ENCODE measurements around the gene HPSE2.

Gene HPSE2

DNA sequence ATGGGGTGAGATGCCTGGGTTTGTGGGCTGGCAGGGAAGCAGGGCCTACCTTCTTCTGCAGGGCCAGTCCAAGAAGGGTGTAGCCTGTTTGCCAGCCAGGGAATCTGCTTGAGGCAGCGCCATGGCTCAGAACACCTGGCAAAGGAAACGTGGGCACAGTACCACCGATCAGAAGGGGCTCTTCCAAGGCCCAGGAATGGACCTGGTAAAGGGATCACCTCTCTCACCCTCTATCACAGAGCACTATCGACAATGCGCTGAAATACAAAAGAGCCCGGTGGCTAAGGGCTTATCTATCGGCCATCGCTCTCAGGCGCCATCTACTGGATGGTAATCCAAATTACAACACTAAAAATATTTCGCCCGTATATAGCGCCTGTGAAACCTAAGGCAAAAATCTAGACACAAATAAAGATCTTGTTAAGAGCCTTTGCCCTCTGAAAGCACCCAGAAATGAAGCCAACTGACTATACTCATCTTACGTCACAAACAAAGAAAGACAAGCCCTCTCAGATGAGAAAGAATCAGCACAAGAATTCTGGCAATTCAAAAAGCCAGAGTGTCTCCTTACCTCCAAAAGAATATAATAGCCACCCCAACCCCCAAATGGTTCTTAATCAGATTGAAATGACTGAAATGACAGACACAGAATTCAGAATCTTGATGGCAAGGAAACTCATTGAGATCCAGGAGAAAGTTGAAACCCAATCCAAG is 571.2 kb downstream of the HPSE2 start:
- TF ChIP-seq CREB1 (IDR thresholded peaks at IDR 0.05; ENCODE audit: low read depth) (no peak), CEBPB (IDR thresholded peaks at IDR 0.05) (no peak), EP300 (IDR thresholded peaks at IDR 0.05; ENCODE audit: borderline replicate concordance) (no peak), TAF1 (IDR thresholded peaks at IDR 0.05; ENCODE audit: low read depth) (no peak), RAD21 (IDR thresholded peaks at IDR 0.05; ENCODE audit: low read depth) (peak; percentile 77)
- TF ChIP-seq, protein P1, sequence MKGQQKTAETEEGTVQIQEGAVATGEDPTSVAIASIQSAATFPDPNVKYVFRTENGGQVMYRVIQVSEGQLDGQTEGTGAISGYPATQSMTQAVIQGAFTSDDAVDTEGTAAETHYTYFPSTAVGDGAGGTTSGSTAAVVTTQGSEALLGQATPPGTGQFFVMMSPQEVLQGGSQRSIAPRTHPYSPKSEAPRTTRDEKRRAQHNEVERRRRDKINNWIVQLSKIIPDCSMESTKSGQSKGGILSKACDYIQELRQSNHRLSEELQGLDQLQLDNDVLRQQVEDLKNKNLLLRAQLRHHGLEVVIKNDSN (IDR thresholded peaks at IDR 0.05) = no peak
- TF ChIP-seq, protein P2, sequence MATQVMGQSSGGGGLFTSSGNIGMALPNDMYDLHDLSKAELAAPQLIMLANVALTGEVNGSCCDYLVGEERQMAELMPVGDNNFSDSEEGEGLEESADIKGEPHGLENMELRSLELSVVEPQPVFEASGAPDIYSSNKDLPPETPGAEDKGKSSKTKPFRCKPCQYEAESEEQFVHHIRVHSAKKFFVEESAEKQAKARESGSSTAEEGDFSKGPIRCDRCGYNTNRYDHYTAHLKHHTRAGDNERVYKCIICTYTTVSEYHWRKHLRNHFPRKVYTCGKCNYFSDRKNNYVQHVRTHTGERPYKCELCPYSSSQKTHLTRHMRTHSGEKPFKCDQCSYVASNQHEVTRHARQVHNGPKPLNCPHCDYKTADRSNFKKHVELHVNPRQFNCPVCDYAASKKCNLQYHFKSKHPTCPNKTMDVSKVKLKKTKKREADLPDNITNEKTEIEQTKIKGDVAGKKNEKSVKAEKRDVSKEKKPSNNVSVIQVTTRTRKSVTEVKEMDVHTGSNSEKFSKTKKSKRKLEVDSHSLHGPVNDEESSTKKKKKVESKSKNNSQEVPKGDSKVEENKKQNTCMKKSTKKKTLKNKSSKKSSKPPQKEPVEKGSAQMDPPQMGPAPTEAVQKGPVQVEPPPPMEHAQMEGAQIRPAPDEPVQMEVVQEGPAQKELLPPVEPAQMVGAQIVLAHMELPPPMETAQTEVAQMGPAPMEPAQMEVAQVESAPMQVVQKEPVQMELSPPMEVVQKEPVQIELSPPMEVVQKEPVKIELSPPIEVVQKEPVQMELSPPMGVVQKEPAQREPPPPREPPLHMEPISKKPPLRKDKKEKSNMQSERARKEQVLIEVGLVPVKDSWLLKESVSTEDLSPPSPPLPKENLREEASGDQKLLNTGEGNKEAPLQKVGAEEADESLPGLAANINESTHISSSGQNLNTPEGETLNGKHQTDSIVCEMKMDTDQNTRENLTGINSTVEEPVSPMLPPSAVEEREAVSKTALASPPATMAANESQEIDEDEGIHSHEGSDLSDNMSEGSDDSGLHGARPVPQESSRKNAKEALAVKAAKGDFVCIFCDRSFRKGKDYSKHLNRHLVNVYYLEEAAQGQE (IDR thresholded peaks at IDR 0.05; ENCODE audit: low read depth) = no peak

DNA sequence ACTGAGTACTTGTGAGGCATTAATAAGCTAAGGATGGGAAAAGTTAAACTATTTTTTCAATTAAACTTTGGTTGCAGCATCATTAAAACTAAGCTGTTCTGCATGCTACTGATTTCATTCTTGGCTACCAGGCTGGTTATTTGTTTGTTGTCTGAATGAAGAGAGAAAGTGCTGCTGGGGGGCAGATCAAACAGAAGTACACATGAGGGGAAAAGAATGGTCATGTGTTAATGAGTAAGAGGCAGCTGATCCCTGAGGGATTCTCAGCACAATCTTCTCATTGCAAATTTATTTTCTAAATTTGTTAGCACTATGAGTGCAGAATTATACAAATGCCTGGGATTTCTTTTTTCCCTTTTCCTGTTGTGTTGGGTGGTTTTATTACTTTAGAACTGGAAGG is 575.7 kb downstream of the HPSE2 start:
- TF ChIP-seq CEBPB (IDR thresholded peaks at IDR 0.05) = no peak
- TF ChIP-seq RAD21 (IDR thresholded peaks at IDR 0.05; ENCODE audit: low read depth) = no peak
- no peak for TF ChIP-seq TCF12 (IDR thresholded peaks at IDR 0.05; ENCODE audit: low read depth)
- TF ChIP-seq NFIC (IDR thresholded peaks at IDR 0.05) = no peak
- TF ChIP-seq EGR1 (IDR thresholded peaks at IDR 0.05) = no peak
- no peak for TF ChIP-seq EP300 (IDR thresholded peaks at IDR 0.05; ENCODE audit: borderline replicate concordance)
- TF ChIP-seq, protein P1 (IDR thresholded peaks at IDR 0.05) = no peak
- TF ChIP-seq FOXM1 (IDR thresholded peaks at IDR 0.05; ENCODE audit: borderline replicate concordance, low read depth) = no peak
- TF ChIP-seq TEAD4 (IDR thresholded peaks at IDR 0.05) = no peak
- no peak for TF ChIP-seq ZBTB7A (IDR thresholded peaks at IDR 0.05; ENCODE audit: low read depth)

DNA sequence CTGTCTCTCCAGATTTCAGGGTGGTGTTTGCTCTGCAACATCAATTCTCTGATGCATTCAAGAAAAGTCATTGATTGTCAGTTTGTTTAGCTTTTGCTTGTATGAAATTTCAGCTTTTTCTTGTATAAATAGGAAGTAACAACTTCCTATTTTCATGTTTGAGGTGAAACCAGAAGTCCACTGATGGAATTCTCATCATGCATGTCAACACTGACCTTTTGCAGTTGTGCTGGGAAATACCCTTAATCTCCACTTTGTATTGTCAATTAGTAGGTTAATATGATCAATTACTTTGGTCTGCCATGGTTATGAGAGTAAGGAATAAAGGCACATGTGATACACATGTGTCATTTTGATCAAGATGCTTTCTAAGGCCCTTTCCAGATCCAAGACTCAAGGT is 580.2 kb downstream of the HPSE2 start:
- TF ChIP-seq TCF12 (IDR thresholded peaks at IDR 0.05; ENCODE audit: low read depth) = no peak
- no peak for TF ChIP-seq CREB1 (IDR thresholded peaks at IDR 0.05; ENCODE audit: low read depth)
- TF ChIP-seq NFIC (IDR thresholded peaks at IDR 0.05) = no peak
- no peak for TF ChIP-seq EP300 (IDR thresholded peaks at IDR 0.05; ENCODE audit: borderline replicate concordance)
- TF ChIP-seq EGR1 (IDR thresholded peaks at IDR 0.05) = no peak
- TF ChIP-seq, protein P1 (IDR thresholded peaks at IDR 0.05) = no peak
- TF ChIP-seq CEBPB (IDR thresholded peaks at IDR 0.05) = no peak
- no peak for TF ChIP-seq TAF1 (IDR thresholded peaks at IDR 0.05; ENCODE audit: low read depth)
- TF ChIP-seq, protein P2 (IDR thresholded peaks at IDR 0.05; ENCODE audit: low read depth) = no peak
- no peak for TF ChIP-seq FOXM1 (IDR thresholded peaks at IDR 0.05; ENCODE audit: borderline replicate concordance, low read depth)
- no peak for TF ChIP-seq RAD21 (IDR thresholded peaks at IDR 0.05; ENCODE audit: low read depth)
- no peak for TF ChIP-seq TEAD4 (IDR thresholded peaks at IDR 0.05)
- TF ChIP-seq YY1 (IDR thresholded peaks at IDR 0.05; ENCODE audit: low read depth) = no peak
- TF ChIP-seq, protein P3, sequence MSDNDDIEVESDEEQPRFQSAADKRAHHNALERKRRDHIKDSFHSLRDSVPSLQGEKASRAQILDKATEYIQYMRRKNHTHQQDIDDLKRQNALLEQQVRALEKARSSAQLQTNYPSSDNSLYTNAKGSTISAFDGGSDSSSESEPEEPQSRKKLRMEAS (IDR thresholded peaks at IDR 0.05) = no peak
- TF ChIP-seq ZBTB7A (IDR thresholded peaks at IDR 0.05; ENCODE audit: low read depth) = no peak

DNA sequence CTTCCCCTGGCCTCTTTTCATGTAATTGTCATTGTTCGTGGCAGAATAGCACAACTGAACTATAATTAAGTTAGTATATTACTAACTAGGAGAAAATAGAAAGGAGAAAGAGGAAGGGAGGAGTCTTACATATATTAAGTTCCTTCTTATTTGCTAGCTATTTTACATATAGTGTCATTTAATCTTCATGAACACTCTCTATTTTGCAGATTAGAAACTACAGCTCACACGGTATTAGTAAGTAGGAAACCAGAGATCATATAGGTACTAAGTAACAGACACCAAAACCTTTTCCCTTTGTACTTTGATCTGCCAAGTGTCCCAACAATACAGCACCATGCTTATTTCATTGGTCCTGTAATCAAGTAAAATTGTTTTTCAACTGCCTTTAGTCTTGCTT is 586.5 kb downstream of the HPSE2 start:
- TF ChIP-seq TCF12 (IDR thresholded peaks at IDR 0.05; ENCODE audit: low read depth) = no peak
- no peak for TF ChIP-seq ZBTB7A (IDR thresholded peaks at IDR 0.05; ENCODE audit: low read depth)
- TF ChIP-seq CEBPB (IDR thresholded peaks at IDR 0.05) = no peak
- TF ChIP-seq, protein P1 (IDR thresholded peaks at IDR 0.05) = no peak
- TF ChIP-seq YY1 (IDR thresholded peaks at IDR 0.05; ENCODE audit: low read depth) = no peak
- TF ChIP-seq TAF1 (IDR thresholded peaks at IDR 0.05; ENCODE audit: low read depth) = no peak
- no peak for TF ChIP-seq TEAD4 (IDR thresholded peaks at IDR 0.05)
- TF ChIP-seq NFIC (IDR thresholded peaks at IDR 0.05) = no peak
